ENCODE measurements around the gene PIAS1. TPM values are rescaled to one million over a fixed set of nuclear protein-coding genes. Genes with fewer than 3 reads are reported as not detected.

Gene PIAS1
- total RNA-seq, 2 donors from 2014 or later = 24.1 to 63.3 TPM

- H3K4me3 ChIP-seq = no peak overlapping the region
- H3K27ac ChIP-seq = no peak overlapping the region
- TF ChIP-seq CTCF (IDR thresholded peaks at IDR 0.05) = no peak
- TF ChIP-seq POLR2A (IDR thresholded peaks at IDR 0.05) = no peak
- DNase-seq = no peak
- H3K36me3 ChIP-seq (replicated peaks in 1 of 2; ENCODE audit: insufficient read depth in 1 of 2, low read depth in 2 of 2) = peaks cover 0 to 3% of the 10 kb centered on the region in 2 donors
- H3K27me3 ChIP-seq = no peaks in the 10 kb centered on the region
- peaks cover 30% of the 10 kb centered on the region for H3K4me1 ChIP-seq
- intact Hi-C loops (cut with DNase I) = no loop called here
- WGBS, 2 donors = 87 to 89% methylated on average over 4 of the region's 4 CpGs
- no peaks in the 10 kb centered on the region for H3K9me3 ChIP-seq
- ATAC-seq = no peak
Observed at GRCh38 chr15:68190048-68190447, 135.9 kb downstream of the PIAS1 start.

DNA sequence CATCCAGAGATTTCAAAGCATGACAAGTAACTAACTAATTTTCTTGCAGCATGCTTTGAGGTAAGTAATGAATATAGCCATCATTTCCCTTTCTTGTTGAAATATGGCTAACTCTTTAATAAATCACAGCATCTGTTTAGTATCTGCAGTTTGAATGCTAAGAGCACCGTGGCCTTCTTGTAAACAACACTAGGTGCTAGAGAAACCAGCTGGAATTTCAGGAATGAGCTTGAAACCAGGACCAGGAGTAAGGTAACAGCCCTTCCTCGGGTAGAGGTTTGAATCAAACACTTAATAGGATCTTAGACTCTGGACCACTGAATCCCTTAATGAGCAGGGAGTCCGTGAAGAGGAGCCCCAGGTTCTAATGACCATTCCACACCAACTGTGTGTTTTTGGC, 137.4 kb downstream of the PIAS1 start:
- 63 to 67% methylated on average over 3 of the region's 3 CpGs for WGBS, 2 donors
- H3K9me3 ChIP-seq = no peaks in the 10 kb centered on the region
- ATAC-seq (no peak), DNase-seq (no peak)
- H3K27ac ChIP-seq = no peak overlapping the region
- peaks cover 0 to 1% of the 10 kb centered on the region in 2 donors for H3K36me3 ChIP-seq (replicated peaks in 1 of 2; ENCODE audit: insufficient read depth in 1 of 2, low read depth in 2 of 2)
- H3K4me1 ChIP-seq = peaks cover 32% of the 10 kb centered on the region
- H3K4me3 ChIP-seq = no peak overlapping the region
- no peak for TF ChIP-seq CTCF (IDR thresholded peaks at IDR 0.05)
- TF ChIP-seq POLR2A (IDR thresholded peaks at IDR 0.05) = no peak
- no peaks in the 10 kb centered on the region for H3K27me3 ChIP-seq
- intact Hi-C loops (cut with DNase I) = no loop called here

- H3K27me3 ChIP-seq = no peaks in the 10 kb centered on the region
- ATAC-seq = no peak
- no peak overlapping the region for H3K27ac ChIP-seq
- WGBS, 2 donors = 96 to 100% methylated on average over 4 of the region's 4 CpGs
- TF ChIP-seq CTCF (IDR thresholded peaks at IDR 0.05) (no peak), POLR2A (IDR thresholded peaks at IDR 0.05) (no peak)
- no peaks in the 10 kb centered on the region for H3K36me3 ChIP-seq (replicated peaks in 1 of 2; ENCODE audit: insufficient read depth in 1 of 2, low read depth in 2 of 2)
- no peak for DNase-seq
- H3K9me3 ChIP-seq = no peaks in the 10 kb centered on the region
- H3K4me1 ChIP-seq = peaks cover 27% of the 10 kb centered on the region
- intact Hi-C loops (cut with DNase I) = no loop called here
- no peak overlapping the region for H3K4me3 ChIP-seq
Observed at GRCh38 chr15:68192117-68192516, 138.0 kb downstream of the PIAS1 start.

GRCh38 chr15:68192804-68193486, 138.8 kb downstream of the PIAS1 start:
- TF ChIP-seq POLR2A (IDR thresholded peaks at IDR 0.05) (no peak), CTCF (IDR thresholded peaks at IDR 0.05) (no peak)
- Histone ChIP-seq H3K9me3 (no peaks in the 10 kb centered on the region), H3K27me3 (no peaks in the 10 kb centered on the region), H3K4me3 (no peak overlapping the region), H3K4me1 (peaks cover 19% of the 10 kb centered on the region), H3K36me3 (replicated peaks in 1 of 2; ENCODE audit: insufficient read depth in 1 of 2, low read depth in 2 of 2) (no peaks in the 10 kb centered on the region), H3K27ac (no peak overlapping the region)
- ATAC-seq = no peak
- intact Hi-C loops (cut with DNase I) = no loop called here
- WGBS, 2 donors = 87 to 90% methylated on average over 5 of the region's 5 CpGs
- DNase-seq = no peak

Measured in body of pancreas (tissue), 4 donors.